Fibroblast of skin of back (primary cell): ENCODE measurements around the gene SLC12A7. TPM values are rescaled to one million over a fixed set of nuclear protein-coding genes. Genes with fewer than 3 reads are reported as not detected.
"Not testable (repeated sequence)": the region's sequence is repeated elsewhere in the genome, so short reads cannot be mapped to it uniquely, and the experiment has no call there.

Source experiments
- DNase-seq: peaks from one replicate; pipeline ENCODE4 v3.0.0-alpha.2; 2013
- polyA plus RNA-seq, 2 experiments: library from polyadenylated mRNA; unstranded; fragments of 120-200 nt; gene quantifications; one replicate each; pipeline ENCODE4 v1.2.1, GENCODE V29; 2013; ENCODE audit not compliant: insufficient read length in 2 of 2

SLC12A7 gene
- 1.6 TPM for polyA plus RNA-seq (2013, experiment 1 of 2; ENCODE audit: insufficient read length)
- 2.2 TPM for polyA plus RNA-seq (2013, experiment 2 of 2; ENCODE audit: insufficient read length)

- DNase-seq = no peak
Observed at GRCh38 chr5:1111727-1112289, at the start of gene SLC12A7. Gene SLC12A7, minus strand, starts transcription at chr5:1112063. Its CDS starts 72 bp downstream, at chr5:1111991.

DNA sequence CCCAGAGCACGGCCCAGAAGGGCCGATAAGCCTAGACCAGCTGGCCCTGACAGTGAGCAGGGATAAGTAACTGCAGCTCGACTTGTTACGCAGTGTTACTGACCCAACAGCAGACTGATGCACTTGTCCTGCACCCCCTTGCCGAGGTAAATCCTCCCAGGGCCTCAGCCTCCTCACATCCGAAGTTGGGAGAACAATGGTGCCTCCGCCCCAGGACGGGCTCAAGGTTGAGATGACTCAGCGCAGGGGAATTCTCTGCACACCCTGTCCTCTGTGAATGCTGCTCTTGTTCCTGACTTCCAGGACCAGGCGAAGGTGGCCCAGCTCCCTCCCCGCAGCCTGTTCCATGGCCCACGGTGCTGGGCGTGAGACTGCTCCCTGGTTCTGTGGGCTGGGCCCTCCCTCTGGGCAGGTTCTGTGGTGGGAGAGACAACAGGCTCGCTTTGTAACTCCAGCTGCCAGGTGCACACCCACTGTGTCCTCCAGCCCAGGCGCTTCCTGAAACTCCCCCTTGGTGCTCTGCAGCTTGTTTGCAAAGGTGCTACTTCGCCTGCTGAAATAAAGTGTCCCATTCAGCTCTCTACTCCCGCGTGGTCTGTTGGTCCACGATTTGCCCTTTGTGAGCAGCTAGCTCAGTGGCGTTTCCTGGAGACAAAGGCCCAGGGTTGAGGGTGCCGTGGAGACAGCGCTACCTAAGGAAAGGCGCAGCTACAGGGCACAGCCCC, 49.4 kb upstream of the SLC12A7 start:
- DNase-seq = no peak

- no peak for DNase-seq
Observed at GRCh38 chr5:1159774-1160406, 48.0 kb upstream of the SLC12A7 start.

DNA sequence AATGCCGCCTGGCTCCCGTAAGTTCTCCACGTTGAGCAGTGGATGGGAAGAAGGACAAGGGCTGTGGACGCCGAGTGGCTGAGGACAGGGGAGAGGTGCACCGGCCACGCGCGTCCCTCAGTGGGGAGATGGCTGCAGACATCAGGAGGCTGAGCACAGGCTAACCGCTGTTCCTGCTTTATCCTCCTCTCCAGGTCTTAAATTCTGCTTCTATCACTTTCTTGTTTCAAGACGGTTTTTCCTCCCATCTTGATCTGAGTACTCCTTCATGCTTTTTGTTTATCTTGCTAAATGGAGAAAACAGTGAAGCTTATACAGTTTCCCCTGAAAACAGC, 47.4 kb upstream of the SLC12A7 start:
- DNase-seq = no peak

GRCh38 chr5:1158647-1159340, 46.9 kb upstream of the SLC12A7 start:
- no peak for DNase-seq

GRCh38 chr5:1157461-1157986, 45.7 kb upstream of the SLC12A7 start:
- DNase-seq = not testable (repeated sequence)

DNA sequence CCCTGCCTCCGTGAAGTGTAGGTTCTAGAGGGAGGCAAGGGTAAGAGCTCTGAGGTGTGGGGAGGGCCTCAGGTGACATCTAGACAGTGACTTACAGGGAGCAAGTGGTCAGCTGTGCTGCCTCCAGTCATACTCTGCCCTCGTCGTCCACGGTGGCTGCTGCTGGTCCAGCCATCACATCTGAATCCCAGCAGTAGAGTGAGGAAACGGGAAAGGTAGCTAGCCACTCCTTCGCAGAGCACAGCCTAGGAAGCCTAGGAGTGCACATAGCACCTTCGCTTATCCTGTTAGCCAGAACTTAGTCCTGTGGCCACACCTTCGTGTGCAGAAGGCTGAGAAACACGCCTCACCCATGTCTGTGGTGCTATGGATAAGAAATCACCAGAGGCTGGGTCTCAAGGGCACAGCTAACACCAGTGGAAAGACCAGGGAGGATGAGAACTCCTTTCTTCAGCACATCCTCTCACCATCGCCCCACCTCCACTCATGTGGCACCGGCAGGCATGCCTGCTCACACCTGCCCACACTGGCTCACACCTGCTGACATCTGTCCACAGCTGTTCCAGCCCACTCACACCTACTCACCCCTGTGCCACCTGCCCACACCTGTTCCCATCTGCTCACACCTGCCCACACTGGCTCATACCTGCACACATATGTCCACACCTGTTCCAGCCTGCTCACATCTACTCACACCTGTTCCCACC, 45.0 kb upstream of the SLC12A7 start:
- no peak for DNase-seq

DNA sequence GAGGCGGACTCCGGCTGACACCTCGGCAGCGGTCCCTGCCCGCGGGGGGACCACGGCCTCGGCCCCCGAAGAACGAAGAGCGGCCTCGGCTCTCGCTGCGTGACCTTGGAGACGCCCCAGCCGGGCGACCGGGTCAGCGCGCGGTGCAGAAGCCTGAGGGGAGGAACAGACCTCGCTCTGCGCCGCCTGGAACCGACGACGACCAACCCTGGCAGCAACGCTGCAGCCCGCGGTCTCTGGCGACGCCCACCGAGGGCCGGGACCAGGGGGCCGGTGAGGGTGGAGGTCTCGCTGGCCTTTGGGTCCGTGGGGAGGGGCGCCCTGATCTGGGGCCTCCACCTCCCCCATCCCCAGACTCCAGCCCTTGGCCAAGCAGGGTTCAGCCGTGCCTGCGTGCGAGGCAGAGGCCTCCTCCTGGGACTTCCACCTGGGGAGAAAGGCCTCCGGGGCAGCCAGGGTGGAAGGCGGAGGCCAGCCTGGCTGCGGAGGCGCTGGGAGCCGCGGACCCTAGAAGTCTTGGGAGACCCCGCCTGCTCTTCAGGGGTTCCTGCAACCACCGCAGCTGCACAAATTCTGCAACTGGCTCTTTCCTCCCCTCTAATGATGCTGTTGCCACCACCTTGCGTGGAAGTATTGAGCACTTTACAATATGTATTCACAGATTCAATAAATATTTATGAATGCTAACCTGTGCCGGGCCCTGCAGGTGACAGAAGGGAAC, 44.3 kb upstream of the SLC12A7 start:
- DNase-seq = no peak

GRCh38 chr5:1155191-1156032, 43.5 kb upstream of the SLC12A7 start:
- no peak for DNase-seq

- DNase-seq = no peak
Observed at GRCh38 chr5:1153428-1153827, 41.6 kb upstream of the SLC12A7 start.

DNA sequence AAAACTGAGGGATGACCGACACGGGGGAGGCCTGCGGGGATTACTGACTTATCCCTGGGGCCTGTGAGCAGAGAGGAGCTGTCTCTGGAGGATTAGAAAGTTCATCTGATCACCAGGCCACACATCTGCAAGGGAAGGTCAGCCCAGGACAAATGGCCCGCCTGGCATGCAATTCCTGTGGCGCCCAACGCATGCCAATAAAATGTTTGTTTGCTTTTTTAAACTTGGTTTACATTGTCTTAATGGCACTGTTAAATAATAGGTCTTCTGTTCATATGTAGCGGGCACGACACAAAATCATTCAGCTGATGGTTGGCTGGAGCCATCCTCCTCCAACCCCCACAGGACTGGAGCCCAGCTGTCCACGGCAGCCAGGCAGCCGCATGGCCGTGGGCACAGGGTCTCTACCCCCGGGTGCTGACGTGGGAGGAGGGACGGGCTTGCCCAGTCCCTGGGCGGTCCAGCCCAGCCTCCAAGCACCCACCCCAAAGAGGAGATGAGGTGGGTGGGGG, 41.0 kb upstream of the SLC12A7 start:
- DNase-seq = no peak

DNA sequence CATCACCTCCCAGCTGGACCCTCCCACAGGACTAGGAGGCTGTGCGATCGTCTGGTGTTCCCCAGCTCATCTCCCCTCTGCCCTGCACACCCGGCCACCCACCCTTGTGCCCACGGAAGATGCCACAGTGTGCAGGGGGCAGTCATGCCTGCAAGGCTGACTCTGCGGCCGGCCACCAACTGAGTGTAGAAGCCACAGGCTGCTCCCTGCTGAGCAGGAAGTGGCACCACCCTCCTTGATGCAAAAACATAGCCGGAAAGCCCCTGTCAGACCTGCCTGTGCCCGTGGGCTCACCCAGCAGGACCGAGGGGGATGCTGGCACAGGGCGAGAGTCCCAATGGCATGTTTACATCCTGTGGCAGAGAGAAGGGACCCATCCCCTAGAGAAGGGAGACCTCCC, 40.3 kb upstream of the SLC12A7 start:
- no peak for DNase-seq

DNA sequence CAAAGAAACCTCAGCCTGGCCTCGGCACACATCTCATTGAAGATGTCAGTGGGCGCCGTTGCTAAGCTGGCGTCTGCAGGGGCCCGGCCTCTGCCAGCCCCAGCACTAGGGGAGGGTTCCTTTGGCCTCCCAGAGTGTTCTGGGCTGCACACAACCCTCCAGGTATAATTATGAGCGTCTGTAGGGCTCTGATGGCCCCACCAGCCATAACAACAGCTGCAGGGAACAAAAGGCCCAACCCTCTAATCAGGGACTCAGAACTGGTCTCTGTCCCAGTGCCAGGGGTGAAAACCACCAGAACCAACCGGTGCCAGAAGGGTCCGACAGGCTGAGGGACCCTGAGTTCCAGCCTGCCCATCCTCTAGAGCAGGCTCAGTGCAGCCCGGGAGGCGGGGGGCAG, 39.5 kb upstream of the SLC12A7 start:
- no peak for DNase-seq

- no peak for DNase-seq
Observed at GRCh38 chr5:1150866-1151265, 39.0 kb upstream of the SLC12A7 start.

- no peak for DNase-seq
Observed at GRCh38 chr5:1144638-1145396, 33.0 kb upstream of the SLC12A7 start.

DNA sequence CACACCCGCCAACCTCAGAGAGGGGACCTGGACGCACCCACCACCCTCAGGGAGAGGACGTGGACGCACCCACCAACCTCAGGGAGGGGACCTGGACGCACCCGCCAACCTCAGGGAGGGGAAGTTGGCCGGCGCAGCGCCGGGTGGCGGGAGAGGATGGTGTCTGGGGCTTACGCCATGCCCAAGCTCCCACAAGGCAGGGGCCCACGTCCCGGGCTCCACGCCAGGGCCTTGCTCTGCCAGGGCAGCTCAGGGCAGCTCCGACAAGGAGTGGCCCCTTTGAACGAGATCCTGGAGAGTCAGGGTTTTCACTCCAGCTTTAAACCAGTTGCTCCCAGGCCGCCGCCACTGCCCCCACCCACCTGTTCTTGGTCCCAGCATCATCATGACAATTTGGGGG, 32.2 kb upstream of the SLC12A7 start:
- no peak for DNase-seq

- no peak for DNase-seq
Observed at GRCh38 chr5:1143670-1143951, 31.7 kb upstream of the SLC12A7 start.

DNA sequence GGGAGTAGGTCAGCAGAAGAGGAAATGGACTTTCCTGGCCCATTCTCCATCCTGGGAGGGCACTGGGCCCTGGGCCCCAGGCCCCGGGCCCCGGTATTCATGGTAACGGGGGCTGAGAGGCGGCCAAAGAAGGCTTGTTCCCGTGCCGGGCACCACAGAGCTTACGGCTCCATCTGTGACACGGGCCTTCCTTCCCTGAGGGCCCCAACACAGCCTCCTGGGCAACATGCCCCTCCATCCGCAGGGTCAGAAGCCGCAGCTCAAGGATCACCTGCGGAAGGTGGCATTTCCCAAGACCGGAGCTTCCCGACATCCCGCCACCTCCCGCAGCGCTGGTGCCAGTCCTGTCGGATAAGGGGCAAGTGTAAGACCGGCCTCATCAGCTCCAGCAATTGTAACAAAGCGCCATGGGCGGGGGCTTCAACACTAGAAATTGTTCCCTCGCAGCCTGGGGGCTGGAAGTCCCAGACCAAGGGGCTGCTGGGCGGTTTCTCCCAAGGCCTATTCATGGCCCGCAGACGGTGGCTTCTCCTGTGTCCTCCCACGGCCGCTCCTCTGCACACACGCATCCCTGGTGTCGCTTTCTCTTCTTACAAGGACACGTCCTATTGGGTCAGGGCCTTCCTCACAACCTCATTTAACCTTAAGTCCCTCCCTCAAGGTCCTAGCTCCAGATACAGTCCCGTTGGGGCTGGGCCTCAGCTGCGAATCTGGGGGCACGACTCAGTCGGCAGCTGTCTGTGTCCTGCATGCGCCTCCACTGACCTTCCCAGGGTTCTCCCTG, 31.2 kb upstream of the SLC12A7 start:
- DNase-seq = no peak

DNA sequence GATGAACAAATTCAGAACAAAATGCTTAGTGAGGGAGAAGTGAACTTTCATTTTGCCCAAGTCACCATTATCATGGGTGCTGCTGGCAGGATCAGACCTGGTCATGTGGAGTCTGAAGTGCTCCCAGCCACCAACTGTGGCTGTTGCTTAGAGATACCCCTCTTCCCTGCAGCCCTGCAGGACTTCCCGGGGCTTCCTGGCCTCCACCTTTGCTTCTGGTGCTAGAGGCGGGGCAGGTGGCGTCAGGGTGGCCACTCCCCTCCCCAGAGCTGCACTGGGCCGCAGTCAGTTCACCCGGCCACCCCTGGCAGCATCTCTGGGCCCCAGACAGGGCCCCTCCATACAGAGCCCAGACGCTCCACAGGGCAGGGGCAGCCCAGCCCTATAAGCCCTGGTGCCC, 30.0 kb upstream of the SLC12A7 start:
- DNase-seq = no peak
